Mucosa of rectum (tissue), 2 donors: ENCODE data around the gene ZACN.

Source experiments
- H3K27ac ChIP-seq, 2 donors: one replicate each; pipeline ENCODE4 v1.7.0; 2013; ENCODE audit warnings: inconsistent platforms in 2 of 2, low read depth in 2 of 2, low read length in 2 of 2
- H3K27me3 ChIP-seq, 2 donors: one replicate each; pipeline ENCODE4 v1.7.0; 2013; ENCODE audit warnings: low read length in 2 of 2; ENCODE audit not compliant: control insufficient read depth in 2 of 2, insufficient read depth in 2 of 2
- H3K36me3 ChIP-seq, 2 donors: one replicate each; pipeline ENCODE4 v1.7.0; 2013; ENCODE audit warnings: low read length in 2 of 2; ENCODE audit not compliant: control insufficient read depth in 2 of 2, insufficient read depth in 2 of 2
- H3K4me1 ChIP-seq, 2 donors: one replicate each; pipeline ENCODE4 v1.7.0; 2013; ENCODE audit warnings: low read length in 2 of 2, mild to moderate bottlenecking in 1 of 2; ENCODE audit not compliant: control insufficient read depth in 2 of 2, insufficient read depth in 2 of 2
- H3K4me3 ChIP-seq, 2 donors: one replicate each; pipeline ENCODE4 v1.7.0; 2013; ENCODE audit warnings: low read length in 2 of 2
- H3K9ac ChIP-seq, 2 donors: one replicate each; pipeline ENCODE4 v1.7.0; 2013; ENCODE audit warnings: low read length in 2 of 2, low read depth in 1 of 2, mild to moderate bottlenecking in 1 of 2
- H3K9me3 ChIP-seq, 2 donors: one replicate each; pipeline ENCODE4 v1.7.0; 2013; ENCODE audit warnings: low read length in 2 of 2; ENCODE audit not compliant: control insufficient read depth in 2 of 2
- donor health status: healthy.
- donor health status: Normal muscosa, but diverticular disease.

Gene ZACN

GRCh38 chr17:76081295-76082210, 2.6 kb downstream of the ZACN start:
- peaks cover 30 to 31% of the 10 kb centered on the region in 2 donors for H3K27me3 ChIP-seq
- H3K4me3 ChIP-seq, result no peak overlapping the region
- peaks cover 25 to 33% of the 10 kb centered on the region in 2 donors for H3K36me3 ChIP-seq
- H3K9me3 ChIP-seq, result no peaks in the 10 kb centered on the region
- no peak overlapping the region for H3K9ac ChIP-seq
- H3K27ac ChIP-seq, result no peak overlapping the region
- peaks cover 0 to 3% of the 10 kb centered on the region in 2 donors for H3K4me1 ChIP-seq

GRCh38 chr17:76082326-76083251, 3.6 kb downstream of the ZACN start:
- Histone ChIP-seq H3K4me3 (no peak overlapping the region), H3K4me1 (no peaks in the 10 kb centered on the region), H3K9me3 (no peaks in the 10 kb centered on the region), H3K9ac (no peak overlapping the region), H3K36me3 (peaks cover 35 to 43% of the 10 kb centered on the region in 2 donors), H3K27ac (no peak overlapping the region), H3K27me3 (peaks cover 20% of the 10 kb centered on the region in 2 donors)

DNA sequence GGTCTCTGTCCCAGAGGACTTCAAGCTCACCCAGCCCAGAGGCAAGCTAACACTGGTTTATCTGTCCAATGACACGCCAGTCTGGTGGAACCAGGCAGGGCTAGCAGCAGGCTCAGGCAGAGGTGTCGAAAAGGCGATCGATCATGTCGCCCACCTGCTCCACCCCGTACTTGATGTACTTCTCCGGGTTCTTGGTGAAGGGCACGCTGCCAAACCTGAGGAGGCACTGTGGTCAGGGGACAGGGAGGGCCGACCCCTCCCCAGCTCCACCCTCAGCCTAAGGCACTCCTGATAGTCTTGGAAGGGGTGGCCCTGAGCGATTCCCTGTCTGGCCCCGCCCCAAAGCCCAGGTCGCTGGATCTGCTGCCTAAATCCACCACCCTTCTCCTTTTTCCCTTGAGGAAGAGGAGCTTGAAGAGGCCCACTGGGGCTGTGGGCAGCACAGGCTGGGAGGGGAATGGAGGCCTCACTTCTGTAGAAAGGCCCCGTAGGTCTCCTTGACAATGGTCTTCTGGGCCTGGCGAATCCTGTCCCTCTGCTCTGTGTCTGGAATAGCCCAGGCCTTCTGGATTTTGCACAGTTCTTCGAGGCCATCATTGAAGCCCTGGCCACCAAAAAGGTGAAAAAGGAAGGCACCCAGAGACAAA, 4.7 kb downstream of the ZACN start:
- no peak overlapping the region for H3K27ac ChIP-seq
- H3K9me3 ChIP-seq, result no peaks in the 10 kb centered on the region
- H3K4me1 ChIP-seq, result no peaks in the 10 kb centered on the region
- no peak overlapping the region for H3K9ac ChIP-seq
- H3K27me3 ChIP-seq, result peaks cover 11 to 15% of the 10 kb centered on the region in 2 donors
- H3K4me3 ChIP-seq, result no peak overlapping the region
- H3K36me3 ChIP-seq, result peaks cover 45 to 54% of the 10 kb centered on the region in 2 donors

- no peak overlapping the region for H3K9ac ChIP-seq
- no peaks in the 10 kb centered on the region for H3K27me3 ChIP-seq
- no peak overlapping the region for H3K27ac ChIP-seq
- H3K4me1 ChIP-seq, result no peaks in the 10 kb centered on the region
- peaks cover 60 to 69% of the 10 kb centered on the region in 2 donors for H3K36me3 ChIP-seq
- no peaks in the 10 kb centered on the region for H3K9me3 ChIP-seq
- no peak overlapping the region for H3K4me3 ChIP-seq
These were observed 6.2 kb downstream of the ZACN start for GRCh38 chr17:76085066-76085730.

DNA sequence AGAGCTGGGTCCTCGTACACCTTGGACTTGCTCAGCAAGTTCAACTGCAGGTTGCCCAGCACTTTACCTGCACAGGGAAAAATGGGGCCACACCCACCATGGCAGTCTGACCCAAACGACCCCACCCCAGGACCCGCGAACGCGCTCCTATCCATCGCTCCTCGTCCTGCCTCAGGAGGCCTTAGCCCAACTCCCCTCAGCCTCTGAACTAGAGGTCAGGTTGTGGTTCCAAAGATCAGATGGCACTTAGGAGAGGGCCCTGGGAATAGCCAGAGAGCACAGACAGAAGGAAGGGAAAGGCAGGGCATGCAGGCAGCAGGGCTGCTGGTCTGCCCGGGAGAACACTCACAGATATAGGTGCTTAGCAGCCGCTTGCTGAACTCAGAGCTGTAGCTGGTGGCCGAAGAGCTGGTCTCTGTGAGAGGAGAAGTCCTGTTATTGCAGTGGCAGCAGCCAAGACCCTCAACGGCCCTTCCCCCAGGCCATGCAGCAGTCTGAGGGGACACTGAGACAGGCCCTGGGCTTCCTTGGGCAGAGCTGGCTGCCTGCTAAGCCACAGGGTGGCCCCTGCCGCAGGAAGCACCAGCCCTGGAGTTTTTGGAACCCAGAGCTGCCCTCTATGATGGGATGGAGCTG, 6.9 kb downstream of the ZACN start:
- Histone ChIP-seq H3K9me3 (no peaks in the 10 kb centered on the region), H3K36me3 (peaks cover 67 to 71% of the 10 kb centered on the region in 2 donors), H3K4me3 (no peak overlapping the region), H3K27ac (no peak overlapping the region), H3K27me3 (no peaks in the 10 kb centered on the region), H3K9ac (no peak overlapping the region), H3K4me1 (no peaks in the 10 kb centered on the region)

GRCh38 chr17:76086384-76086783, 7.4 kb downstream of the ZACN start:
- H3K27ac ChIP-seq, result no peak overlapping the region
- no peak overlapping the region for H3K9ac ChIP-seq
- peaks cover 67 to 75% of the 10 kb centered on the region in 2 donors for H3K36me3 ChIP-seq
- H3K4me3 ChIP-seq, result no peak overlapping the region
- no peaks in the 10 kb centered on the region for H3K9me3 ChIP-seq
- no peaks in the 10 kb centered on the region for H3K4me1 ChIP-seq
- no peaks in the 10 kb centered on the region for H3K27me3 ChIP-seq

DNA sequence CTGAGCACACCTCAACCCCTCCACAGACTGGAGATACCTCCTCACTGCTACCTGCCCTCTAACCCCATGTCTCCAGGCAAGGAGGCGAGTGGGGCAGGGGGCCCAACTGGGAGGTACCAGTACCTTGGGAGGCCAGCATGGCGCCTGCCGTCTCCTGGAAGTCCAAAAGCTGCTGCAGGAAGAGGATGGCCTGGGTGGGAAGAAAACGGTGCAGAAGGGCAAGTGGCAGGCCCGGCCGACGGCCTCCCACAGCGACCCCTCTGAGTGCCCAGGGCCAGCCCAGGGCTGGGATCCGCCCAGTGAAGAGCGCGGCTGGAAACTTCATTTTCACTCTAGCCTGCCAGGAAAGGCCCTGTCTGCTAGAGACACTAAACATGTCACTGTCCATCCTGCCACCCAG, 8.5 kb downstream of the ZACN start:
- H3K27me3 ChIP-seq, result no peaks in the 10 kb centered on the region
- peaks cover 75 to 78% of the 10 kb centered on the region in 2 donors for H3K36me3 ChIP-seq
- no peak overlapping the region for H3K9ac ChIP-seq
- no peak overlapping the region for H3K27ac ChIP-seq
- H3K4me1 ChIP-seq, result no peaks in the 10 kb centered on the region
- H3K4me3 ChIP-seq, result no peak overlapping the region
- H3K9me3 ChIP-seq, result no peaks in the 10 kb centered on the region

GRCh38 chr17:76088041-76088867, 9.3 kb downstream of the ZACN start:
- H3K4me3 ChIP-seq, result no peak overlapping the region
- peaks cover 82% of the 10 kb centered on the region in 2 donors for H3K36me3 ChIP-seq
- no peaks in the 10 kb centered on the region for H3K9me3 ChIP-seq
- H3K4me1 ChIP-seq, result no peaks in the 10 kb centered on the region
- H3K9ac ChIP-seq, result no peak overlapping the region
- H3K27ac ChIP-seq, result no peak overlapping the region
- H3K27me3 ChIP-seq, result no peaks in the 10 kb centered on the region
